H1 (cell line): Measurements from ENCODE around the gene WDFY4. TPM values are rescaled to one million over a fixed set of nuclear protein-coding genes. Genes with fewer than 3 reads are reported as not detected.

ENCODE experiments used
- CTCF ChIA-PET: fragments of 300-600 bp; sonication (Branson Sonifier 250); formaldehyde crosslinking; loops from one replicate; lab custom pipeline; 2021; ENCODE audit not compliant: partially characterized antibody; lab: Charles Lee
- POLR2A ChIA-PET: fragments of 300-600 bp; sonication (Branson Sonifier 250); formaldehyde crosslinking; loops from one replicate; lab custom pipeline; 2021; ENCODE audit warnings: inconsistent platforms; ENCODE audit not compliant: partially characterized antibody; lab: Charles Lee
- DNase-seq, 2 experiments: peaks; one replicate each; pipeline versions ENCODE4 v3.0.0 to v3.0.0-alpha.2; 2010 to 2022; ENCODE audit warnings: low spot score in 2 of 2, low read depth in 1 of 2, mixed read lengths in 1 of 2
- FAIRE-seq: peaks from 2 replicates; lab custom pipeline; 2011; peaks lifted over from hg19 to GRCh38; lab: Jason Lieb, UNC
- H2AFZ ChIP-seq: 2 replicates; pipeline ENCODE4 v1.8.1; 2012; ENCODE audit warnings: low read length, inconsistent platforms
- H2AK5ac ChIP-seq: 2 replicates; pipeline ENCODE4 v1.6.1; 2013; ENCODE audit warnings: low read depth, low read length
- H2BK120ac ChIP-seq: replicated peaks from 2 replicates; pipeline ENCODE3; 2013; ENCODE audit warnings: low read depth, low read length, inconsistent platforms
- H2BK12ac ChIP-seq: 2 replicates; pipeline ENCODE4 v1.6.1; 2013; ENCODE audit warnings: low read depth, low read length
- H2BK15ac ChIP-seq: 2 replicates; pipeline ENCODE4 v1.6.1; 2013; ENCODE audit warnings: low read length
- H2BK20ac ChIP-seq: 2 replicates; pipeline ENCODE4 v1.6.1; 2013; ENCODE audit warnings: low read length
- H2BK5ac ChIP-seq: 2 replicates; pipeline ENCODE4 v1.6.1; 2013; ENCODE audit warnings: low read depth, low read length
- H3K14ac ChIP-seq: 2 replicates; pipeline ENCODE4 v1.6.1; 2013; ENCODE audit warnings: inconsistent platforms; ENCODE audit not compliant: insufficient read length
- H3K18ac ChIP-seq: 2 replicates; pipeline ENCODE4 v1.6.1; 2013; ENCODE audit warnings: low read length; ENCODE audit errors: extremely low read depth
- H3K23ac ChIP-seq: 2 replicates; pipeline ENCODE4 v1.6.1; 2013; ENCODE audit warnings: inconsistent platforms; ENCODE audit not compliant: insufficient read length
- H3K23me2 ChIP-seq: 2 replicates; pipeline ENCODE4 v1.6.1; 2013; ENCODE audit warnings: low read depth, low read length
- H3K27ac ChIP-seq: 2 replicates; pipeline ENCODE4 v1.6.1; 2011; ENCODE audit warnings: low read depth, low read length, inconsistent platforms
- H3K27me3 ChIP-seq, 4 experiments: replicated peaks in 1 of 4; 1 replicate in 1 of 4; 2 replicates in 3 of 4; pipeline versions ENCODE4 v1.6.1 to v1.8.1; 2011 to 2013; ENCODE audit warnings: low read length in 3 of 4, mild to moderate bottlenecking in 3 of 4, inconsistent platforms in 2 of 4, mixed read lengths in 2 of 4, moderate library complexity in 1 of 4; ENCODE audit not compliant: control insufficient read depth in 3 of 4, insufficient read depth in 3 of 4; ENCODE audit errors: extremely low read depth in 1 of 4
- H3K36me3 ChIP-seq, 4 experiments: 2 replicates each; pipeline versions ENCODE4 v1.6.1 to v1.8.1; 2011 to 2013; ENCODE audit warnings: mild to moderate bottlenecking in 4 of 4, low read length in 3 of 4, moderate library complexity in 2 of 4, control low read depth in 1 of 4, inconsistent platforms in 1 of 4; ENCODE audit not compliant: insufficient read depth in 4 of 4, control insufficient read depth in 2 of 4
- H3K4ac ChIP-seq: replicated peaks from 2 replicates; pipeline ENCODE3; 2013; ENCODE audit warnings: low read length, low read depth, mixed read lengths, inconsistent platforms; ENCODE audit not compliant: insufficient read length
- H3K4me1 ChIP-seq, 4 experiments: replicated peaks in 1 of 4; 1 replicate in 1 of 4; 2 replicates in 3 of 4; pipeline versions ENCODE4 v1.6.1 to v1.8.1; 2011 to 2013; ENCODE audit warnings: low read length in 3 of 4, inconsistent platforms in 2 of 4, mixed read lengths in 1 of 4; ENCODE audit not compliant: insufficient read depth in 4 of 4, control insufficient read depth in 3 of 4
- H3K4me2 ChIP-seq, 2 experiments: 2 replicates each; pipeline versions ENCODE4 v1.6.1 to v1.8.1; 2011 to 2013; ENCODE audit warnings: low read depth in 2 of 2, low read length in 2 of 2, control low read depth in 1 of 2, inconsistent platforms in 1 of 2, mild to moderate bottlenecking in 1 of 2; ENCODE audit not compliant: insufficient read depth in 1 of 2
- H3K4me3 ChIP-seq, 4 experiments: fragments of 200-600, 300-600 bp in 1 of 4; sonication (generic), shearing (Covaris generic), sonication (Bioruptor Twin) in 1 of 4; 2 replicates each; pipeline versions ENCODE4 v1.5.1 to v1.8.1; 2011 to 2016; ENCODE audit warnings: low read length in 4 of 4, low read depth in 3 of 4, control low read depth in 2 of 4, inconsistent platforms in 2 of 4, mild to moderate bottlenecking in 2 of 4, mixed read lengths in 1 of 4, moderate library complexity in 1 of 4; ENCODE audit not compliant: insufficient read depth in 2 of 4; ENCODE audit errors: extremely low read depth in 1 of 4
- H3K56ac ChIP-seq: replicated peaks from 2 replicates; pipeline ENCODE3; 2013; ENCODE audit warnings: low read depth, mild to moderate bottlenecking, mixed read lengths, low read length, inconsistent platforms; ENCODE audit not compliant: insufficient read length
- H3K79me1 ChIP-seq: 2 replicates; pipeline ENCODE4 v1.6.1; 2013; ENCODE audit warnings: low read depth, low read length, control low read depth
- H3K79me2 ChIP-seq, 2 experiments: 2 replicates each; pipeline versions ENCODE4 v1.6.1 to v1.8.1; 2012 to 2013; ENCODE audit warnings: low read length in 2 of 2, mild to moderate bottlenecking in 2 of 2, inconsistent platforms in 1 of 2; ENCODE audit not compliant: insufficient read depth in 2 of 2, control insufficient read depth in 1 of 2
- H3K9ac ChIP-seq, 4 experiments: replicated peaks in 1 of 4; 1 replicate in 1 of 4; 2 replicates in 3 of 4; pipeline versions ENCODE4 v1.6.1 to v1.8.1; 2011 to 2013; ENCODE audit warnings: low read depth in 3 of 4, low read length in 3 of 4, control low read depth in 2 of 4, mild to moderate bottlenecking in 2 of 4, moderate library complexity in 2 of 4, inconsistent platforms in 1 of 4; ENCODE audit errors: extremely low read depth in 1 of 4
- H3K9me3 ChIP-seq, 2 experiments: 2 replicates each; pipeline versions ENCODE4 v1.6.1 to v1.8.1; 2012 to 2013; ENCODE audit warnings: mild to moderate bottlenecking in 2 of 2, moderate library complexity in 2 of 2, control low read depth in 1 of 2, inconsistent platforms in 1 of 2, low read depth in 1 of 2, low read length in 1 of 2, mixed read lengths in 1 of 2; ENCODE audit not compliant: insufficient read depth in 2 of 2
- H4K20me1 ChIP-seq, 2 experiments: replicated peaks in 1 of 2; 2 replicates each; pipeline versions ENCODE3 to v1.8.1; 2011 to 2013; ENCODE audit warnings: inconsistent platforms in 2 of 2, low read length in 2 of 2, mild to moderate bottlenecking in 1 of 2; ENCODE audit not compliant: insufficient read depth in 2 of 2, control insufficient read depth in 1 of 2
- H4K5ac ChIP-seq: 2 replicates; pipeline ENCODE4 v1.6.1; 2013; ENCODE audit warnings: low read length, low read depth, mixed read lengths, inconsistent platforms; ENCODE audit not compliant: insufficient read length
- H4K8ac ChIP-seq: 2 replicates; pipeline ENCODE4 v1.8.0; 2013; ENCODE audit warnings: mild to moderate bottlenecking, moderate library complexity, low read length, inconsistent platforms; ENCODE audit not compliant: insufficient read depth; ENCODE audit errors: extremely low read depth
- H4K91ac ChIP-seq: replicated peaks from 2 replicates; pipeline ENCODE3; 2013; ENCODE audit warnings: low read length, mixed read lengths, inconsistent platforms; ENCODE audit not compliant: insufficient read length
- JUN ChIP-seq: IDR thresholded peaks from 2 replicates; pipeline ENCODE4 v1.6.1; 2011; ENCODE audit warnings: low read depth, mild to moderate bottlenecking, improper control_type of control experiment, low read length
- MAX ChIP-seq: IDR thresholded peaks from 2 replicates; pipeline ENCODE4 v1.6.1; 2012; ENCODE audit warnings: inconsistent platforms
- SIN3A ChIP-seq, 2 experiments: IDR thresholded peaks in 1 of 2; conservative IDR thresholded peaks in 1 of 2; 2 replicates each; pipeline ENCODE4 v1.6.1; 2011 to 2012; ENCODE audit warnings: low read length in 2 of 2, improper control_type of control experiment in 1 of 2, low read depth in 1 of 2, mild to moderate bottlenecking in 1 of 2
- SP1 ChIP-seq: IDR thresholded peaks from 2 replicates; pipeline ENCODE4 v1.6.1; 2011; ENCODE audit warnings: low read depth, low read length
- TAF1 ChIP-seq: IDR thresholded peaks from 2 replicates; pipeline ENCODE4 v1.6.1; 2011; ENCODE audit warnings: mild to moderate bottlenecking, low read depth, low read length
- WGBS, 2 experiments: shearing (Covaris generic) in 1 of 2; methylation state at CpG; one replicate each; pipeline versions ENCODE4 v1.1.6 to v1.1.7; 2013 to 2015; ENCODE audit warnings: low lambda C conversion rate in 2 of 2, mixed read lengths in 2 of 2, inconsistent platforms in 1 of 2, low coverage in 1 of 2, missing lambda C conversion rate in 1 of 2; ENCODE audit not compliant: insufficient replicate concordance in 2 of 2, insufficient coverage in 1 of 2, insufficient read length in 1 of 2; ENCODE audit errors: extremely low coverage in 1 of 2, missing lambda C conversion rate in 1 of 2; 5-methylcytosine and 5-hydroxymethylcytosine counted together
- polyA plus RNA-seq, 7 experiments: library from polyadenylated mRNA; depleted of rRNA in 3 of 7; stranded (reverse) in 5 of 7; unstranded in 2 of 7; fragments of >200 nt in 5 of 7; fragments of 200-250 nt in 2 of 7; gene quantifications; 1 replicate in 5 of 7; 2 replicates in 1 of 7; 4 replicates in 1 of 7; pipeline versions ENCODE4 v1.2.1 to v1.2.3, GENCODE V29; 2011 to 2013; ENCODE audit warnings: missing spikeins in 2 of 7, mixed read lengths in 2 of 7
- total RNA-seq: library from RNA; stranded (reverse); fragmentation: NEBNext Ultra II Directional; extraction: Animal tissue kit (Norgen Biotek cat#: 25700); gene quantifications from 2 replicates; pipeline ENCODE4 v1.2.1, GENCODE V29; 2021
- TF ChIP-seq, protein P1 (sequence below): IDR thresholded peaks from 2 replicates; pipeline ENCODE4 v1.6.1; 2011; ENCODE audit warnings: low read depth, mild to moderate bottlenecking, low read length; ENCODE audit not compliant: insufficient read depth

Gene WDFY4
- total and polyA plus RNA-seq, 2 of the 8 experiments (the other 6 are each of a cell fraction or from before 2014, with no cell fraction given) = not detected

DNA sequence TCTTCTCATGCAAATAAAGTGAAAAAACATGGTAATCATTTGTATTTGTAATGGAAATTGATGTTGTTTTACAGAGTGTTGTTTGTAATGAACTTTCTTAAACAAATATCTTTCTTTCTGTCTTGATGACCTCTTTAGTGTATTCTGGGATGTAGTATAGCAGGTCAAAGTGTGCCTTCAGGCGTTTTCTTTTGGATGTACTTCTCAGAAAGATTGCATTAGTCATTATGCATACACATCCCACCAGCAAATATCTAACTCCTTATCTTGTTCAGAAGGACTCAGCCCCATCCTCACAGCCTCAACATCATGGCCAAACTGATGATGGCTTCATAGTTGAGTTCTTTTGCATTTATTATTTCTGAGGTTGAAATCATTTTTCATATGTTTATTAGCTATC, 130.3 kb downstream of the WDFY4 start:
- no peak for FAIRE-seq

More for the DNA sequence above, 130.3 kb downstream of the WDFY4 start:
- no peak overlapping the region for H3K4ac ChIP-seq
- ChIA-PET POLR2A (no interaction called here), CTCF (interaction anchor here (0.6 kb wide), 1 partner anchor 350 kb away, joined by 3 read pairs; no protein-coding TSS in a partner anchor)
- TF ChIP-seq TAF1 (no peak), SP1 (no peak), SIN3A (conservative IDR thresholded peaks at IDR 0.05 in 1 of 2, IDR thresholded peaks at IDR 0.05 in 1 of 2; ENCODE audit: low read depth in 1 of 2, low read length in 2 of 2) (no peak), MAX (no peak), JUN (no peak)
- TF ChIP-seq, protein P1, sequence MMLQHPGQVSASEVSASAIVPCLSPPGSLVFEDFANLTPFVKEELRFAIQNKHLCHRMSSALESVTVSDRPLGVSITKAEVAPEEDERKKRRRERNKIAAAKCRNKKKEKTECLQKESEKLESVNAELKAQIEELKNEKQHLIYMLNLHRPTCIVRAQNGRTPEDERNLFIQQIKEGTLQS = no peak
- no peak overlapping the region for H4K5ac ChIP-seq
- no peak overlapping the region for H2BK120ac ChIP-seq
- no peak overlapping the region for H2AK5ac ChIP-seq
- no peak overlapping the region for H2AFZ ChIP-seq
- H2BK5ac ChIP-seq = no peak overlapping the region
- no peaks in the 10 kb centered on the region for H3K4me1 ChIP-seq
- no peak overlapping the region for H2BK20ac ChIP-seq
- no peak for DNase-seq
- no peak overlapping the region for H3K23ac ChIP-seq
- H4K8ac ChIP-seq = no peak overlapping the region
- H2BK12ac ChIP-seq = no peak overlapping the region
- H3K23me2 ChIP-seq = no peaks in the 10 kb centered on the region
- H4K20me1 ChIP-seq = no peaks in the 10 kb centered on the region
- no peak overlapping the region for H3K27ac ChIP-seq
- H3K27me3 ChIP-seq = peaks cover 0 to 6% (median 1%) of the 10 kb centered on the region in 4 experiments; a peak in 1 of 7 replicates
- no peak overlapping the region for H3K9ac ChIP-seq
- H3K79me2 ChIP-seq = no peaks in the 10 kb centered on the region
- no peak overlapping the region for H3K4me3 ChIP-seq
- no peak overlapping the region for H2BK15ac ChIP-seq
- no peaks in the 10 kb centered on the region; a peak in 1 of 8 replicates for H3K36me3 ChIP-seq
- no peaks in the 10 kb centered on the region for H3K9me3 ChIP-seq
- no peak overlapping the region for H3K4me2 ChIP-seq
- H3K79me1 ChIP-seq = no peaks in the 10 kb centered on the region
- H4K91ac ChIP-seq = no peak overlapping the region
- H3K14ac ChIP-seq = no peak overlapping the region
- no peak overlapping the region for H3K56ac ChIP-seq
- 83% methylated on average over 1 of the region's 1 CpG; no CpG with 5 or more reads in 1 of the 2 experiments for WGBS, 2 experiments
- H3K18ac ChIP-seq = no peak overlapping the region
